Measurements from ENCODE around the gene TRAPPC4. TPM values are rescaled to one million over a fixed set of nuclear protein-coding genes. Genes with fewer than 3 reads are reported as not detected.
"Not testable (repeated sequence)": the region's sequence is repeated elsewhere in the genome, so short reads cannot be mapped to it uniquely, and the experiment has no call there.

The TRAPPC4 gene
- total RNA-seq, 1 experiment from 2014 or later: 33.1 TPM

DNA sequence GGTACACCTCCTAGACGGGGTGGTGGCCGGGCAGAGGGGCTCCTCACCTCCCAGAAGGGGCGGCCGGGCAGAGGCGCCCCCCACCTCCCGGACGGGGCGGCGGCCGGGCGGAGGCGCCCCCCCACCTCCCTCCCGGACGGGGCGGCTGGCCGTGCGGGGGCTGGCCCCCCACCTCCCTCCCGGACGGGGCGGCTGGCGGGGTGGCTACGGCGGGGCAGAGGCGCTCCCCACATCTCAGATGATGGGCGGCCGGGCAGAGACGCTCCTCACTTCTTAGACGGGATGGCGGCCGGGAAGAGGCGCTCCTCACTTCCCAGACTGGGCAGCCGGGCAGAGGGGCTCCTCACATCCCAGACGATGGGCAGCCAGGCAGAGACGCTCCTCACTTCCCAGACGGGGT is 40.6 kb downstream of the TRAPPC4 start:
- H3K4me1 ChIP-seq; H3K9me3 ChIP-seq (replicated peaks); H3K27ac ChIP-seq; H3K36me3 ChIP-seq; H3K4me3 ChIP-seq; H3K27me3 ChIP-seq; DNase-seq: not testable (repeated sequence)

DNA sequence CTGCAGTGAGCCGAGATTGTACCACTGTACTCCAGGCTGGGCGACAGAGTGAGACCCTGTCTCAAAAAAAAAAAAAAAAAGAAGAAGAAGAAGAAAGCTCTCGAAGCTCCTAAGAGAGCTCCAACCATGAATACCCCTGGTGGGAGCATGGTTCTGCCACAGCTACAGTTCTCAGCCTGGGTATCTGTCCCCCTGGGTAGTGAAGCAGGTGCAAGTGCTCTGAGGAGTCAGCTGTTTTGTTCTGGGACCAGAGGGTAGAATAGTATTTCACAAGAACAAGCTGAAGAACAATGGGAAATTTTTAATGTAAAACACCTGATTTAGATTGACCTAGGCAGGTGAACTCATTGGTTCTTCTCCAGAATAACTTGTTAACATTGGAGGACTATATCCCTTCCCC is 42.7 kb downstream of the TRAPPC4 start:
- no peaks in the 10 kb centered on the region for H3K4me1 ChIP-seq
- no peak overlapping the region for H3K4me3 ChIP-seq
- H3K27ac ChIP-seq: no peak overlapping the region
- no peak for DNase-seq
- H3K27me3 ChIP-seq: no peaks in the 10 kb centered on the region
- H3K36me3 ChIP-seq: no peaks in the 10 kb centered on the region
- H3K9me3 ChIP-seq (replicated peaks): no peaks in the 10 kb centered on the region

DNA sequence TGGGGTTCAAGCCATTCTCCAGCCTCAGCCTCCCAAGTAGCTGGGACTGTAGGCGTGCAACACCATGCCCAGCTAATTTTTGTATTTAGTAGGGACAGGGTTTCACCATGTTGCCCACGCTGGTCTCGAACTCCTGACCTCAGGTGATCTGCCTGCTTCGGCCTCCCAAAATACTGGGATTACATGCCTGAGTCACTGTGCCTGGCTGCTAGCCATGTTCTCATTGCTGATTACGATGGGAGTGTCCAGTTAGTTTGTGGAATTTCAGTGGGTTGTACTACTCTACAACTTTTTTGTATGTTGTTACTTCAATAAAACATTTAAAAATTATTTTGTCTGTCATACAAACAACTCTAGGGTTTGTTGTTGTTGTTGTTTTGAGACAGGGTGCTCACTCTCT is 44.2 kb downstream of the TRAPPC4 start:
- H3K4me1 ChIP-seq: no peaks in the 10 kb centered on the region
- no peak for DNase-seq
- H3K4me3 ChIP-seq: no peak overlapping the region
- no peaks in the 10 kb centered on the region for H3K9me3 ChIP-seq (replicated peaks)
- no peaks in the 10 kb centered on the region for H3K36me3 ChIP-seq
- H3K27ac ChIP-seq: no peak overlapping the region
- no peaks in the 10 kb centered on the region for H3K27me3 ChIP-seq

DNA sequence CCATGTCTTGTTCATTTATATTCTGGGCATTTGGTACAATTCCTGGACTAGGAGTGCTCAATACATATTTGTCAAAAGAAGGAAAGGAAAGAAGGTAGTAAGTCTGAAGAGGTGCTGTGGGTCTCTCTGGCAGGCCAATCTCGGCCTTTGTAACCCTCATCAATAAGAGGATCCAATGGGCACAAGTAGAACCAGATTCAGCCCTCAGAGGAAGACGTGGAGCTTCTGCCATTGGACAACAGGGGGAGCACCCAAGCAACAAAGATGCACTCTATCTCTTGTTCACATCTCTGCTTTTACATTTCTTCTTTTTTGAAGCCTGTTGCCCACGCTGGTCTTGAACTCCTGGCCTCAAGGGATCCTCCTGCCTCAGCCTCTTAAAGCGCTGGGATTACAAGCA is 46.8 kb downstream of the TRAPPC4 start:
- H3K4me1 ChIP-seq: no peaks in the 10 kb centered on the region
- H3K27ac ChIP-seq: no peak overlapping the region
- no peaks in the 10 kb centered on the region for H3K9me3 ChIP-seq (replicated peaks)
- H3K36me3 ChIP-seq: no peaks in the 10 kb centered on the region; the same call in 1 of the 2 replicates
- DNase-seq: no peak
- no peak overlapping the region for H3K4me3 ChIP-seq
- no peaks in the 10 kb centered on the region for H3K27me3 ChIP-seq

DNA sequence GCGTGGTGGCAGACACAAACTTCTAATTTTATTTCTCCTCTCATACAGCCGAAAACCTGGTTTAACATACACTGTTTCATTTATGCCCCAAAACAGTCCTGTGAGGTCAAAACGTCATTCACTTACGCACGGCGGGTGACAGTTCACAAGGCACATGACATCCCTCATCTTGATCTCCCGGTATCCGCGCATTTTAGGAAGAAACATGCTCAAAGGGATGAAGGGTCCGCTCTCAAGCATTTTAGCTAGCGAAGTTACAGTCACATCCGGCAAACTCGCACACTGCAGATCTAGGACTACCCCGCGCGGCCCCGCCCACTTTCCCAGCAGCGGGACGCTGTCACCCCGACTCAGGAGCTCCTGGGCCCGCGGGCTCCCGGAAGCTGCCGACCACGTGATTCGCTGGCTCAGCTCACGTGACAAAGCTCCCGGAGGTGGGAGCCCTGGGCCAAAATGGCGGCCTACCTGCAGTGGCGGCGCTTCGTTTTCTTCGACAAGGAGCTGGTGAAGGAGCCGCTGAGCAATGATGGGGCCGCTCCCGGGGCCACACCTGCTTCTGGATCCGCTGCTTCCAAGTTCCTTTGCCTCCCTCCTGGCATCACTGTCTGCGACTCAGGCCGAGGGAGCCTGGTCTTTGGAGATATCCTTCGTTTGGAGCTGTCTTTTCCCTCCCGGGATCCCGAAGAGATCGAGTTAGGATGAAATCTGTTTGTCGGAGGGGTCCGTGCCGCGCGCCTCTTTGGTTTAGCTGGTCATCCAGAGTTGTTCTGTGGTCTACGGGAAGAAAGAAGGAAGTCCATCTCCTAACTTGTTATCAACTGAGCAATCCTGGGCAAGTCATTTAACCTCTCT is 49.0 kb downstream of the TRAPPC4 start, which contains the start of gene VPS11:
VPS11 (plus strand) TSS at position 448 of the 852 bp plus-strand sequence; CDS start at position 454, 6 bp downstream.
- Histone ChIP-seq H3K36me3 (no peaks in the 10 kb centered on the region; the same call in 1 of the 2 replicates), H3K9me3 (replicated peaks) (no peaks in the 10 kb centered on the region), H3K27me3 (no peaks in the 10 kb centered on the region), H3K4me1 (no peaks in the 10 kb centered on the region), H3K27ac (peak within 1 kb of the TSS; percentile 21), H3K4me3 (peak within 1 kb of the TSS; percentile 73)
- peak; percentile 93 for DNase-seq

Other genes with a start within 250 kb of the TRAPPC4 start
- gene DDX6, start 227.6 kb upstream of the TRAPPC4 start, total RNA-seq (2014; rRNA removed; shearing (Covaris generic)): 80.1 and 81.7 TPM in 2 replicates
- gene CXCR5, start 134.9 kb upstream of the TRAPPC4 start, total RNA-seq (2014; rRNA removed; shearing (Covaris generic)): not detected in 2 replicates
- 2.2 and 4.3 TPM in 2 replicates for gene BCL9L, start 92.8 kb upstream of the TRAPPC4 start, total RNA-seq (2014; rRNA removed; shearing (Covaris generic))
- not detected in 2 replicates for gene UPK2, start 62.5 kb upstream of the TRAPPC4 start, total RNA-seq (2014; rRNA removed; shearing (Covaris generic))
- not detected in 2 replicates for gene FOXR1, start 47.0 kb upstream of the TRAPPC4 start, total RNA-seq (2014; rRNA removed; shearing (Covaris generic))
- 12.7 and 17.5 TPM in 2 replicates for gene CENATAC, start 20.6 kb upstream of the TRAPPC4 start, total RNA-seq (2014; rRNA removed; shearing (Covaris generic))
- gene RPS25, start 423 bp upstream of the TRAPPC4 start, total RNA-seq (2014; rRNA removed; shearing (Covaris generic)): 797 and 901 TPM in 2 replicates
- 8.7 and 9.8 TPM in 2 replicates for gene SLC37A4, start 12.1 kb downstream of the TRAPPC4 start, total RNA-seq (2014; rRNA removed; shearing (Covaris generic))
- 68.1 and 79.3 TPM in 2 replicates for gene HYOU1, start 38.4 kb downstream of the TRAPPC4 start, total RNA-seq (2014; rRNA removed; shearing (Covaris generic))
- 11.6 and 11.9 TPM in 2 replicates for gene VPS11, start 49.1 kb downstream of the TRAPPC4 start, total RNA-seq (2014; rRNA removed; shearing (Covaris generic))
- 10.1 and 14.3 TPM in 2 replicates for gene HMBS, start 66.1 kb downstream of the TRAPPC4 start, total RNA-seq (2014; rRNA removed; shearing (Covaris generic))
- gene DPAGT1, start 83.1 kb downstream of the TRAPPC4 start, total RNA-seq (2014; rRNA removed; shearing (Covaris generic)): 23.7 and 24.0 TPM in 2 replicates
- gene C2CD2L, start 88.6 kb downstream of the TRAPPC4 start, total RNA-seq (2014; rRNA removed; shearing (Covaris generic)): 4.1 and 4.8 TPM in 2 replicates
- gene HINFP, start 102.8 kb downstream of the TRAPPC4 start, total RNA-seq (2014; rRNA removed; shearing (Covaris generic)): 14.4 and 15.2 TPM in 2 replicates
- gene ABCG4, start 130.3 kb downstream of the TRAPPC4 start, total RNA-seq (2014; rRNA removed; shearing (Covaris generic)): 0.08 TPM in 1 of 2 replicates, not detected in the other
- 0.24 and 0.25 TPM in 2 replicates for gene NLRX1, start 150.0 kb downstream of the TRAPPC4 start, total RNA-seq (2014; rRNA removed; shearing (Covaris generic))
- gene NHERF4, start 166.7 kb downstream of the TRAPPC4 start, total RNA-seq (2014; rRNA removed; shearing (Covaris generic)): not detected in 2 replicates
- 11.8 and 12.9 TPM in 2 replicates for gene CBL, start 187.6 kb downstream of the TRAPPC4 start, total RNA-seq (2014; rRNA removed; shearing (Covaris generic))